HL-60 (cell line): ENCODE data around the gene SBK1.
"Not testable (repeated sequence)": the region's sequence is repeated elsewhere in the genome, so short reads cannot be mapped to it uniquely, and the experiment has no call there.

Experiments
- DNase-seq, 2 experiments: peaks; one replicate each; pipeline ENCODE4 v3.0.0-alpha.2; 2010 to 2020; ENCODE audit warnings: low read depth in 1 of 2, low spot score in 1 of 2
- H3K27ac ChIP-seq: fragments of 250-450 bp; sonication (Bioruptor Pico); replicated peaks from 2 replicates; pipeline ENCODE4 v1.5.1; 2020; ENCODE audit warnings: mild to moderate bottlenecking, moderate library complexity
- H3K27me3 ChIP-seq: fragments of 250-450 bp; sonication (Bioruptor Pico); 2 replicates; pipeline ENCODE4 v1.5.1; 2021; ENCODE audit warnings: mild to moderate bottlenecking, moderate library complexity; ENCODE audit not compliant: insufficient read depth, poor library complexity, severe bottlenecking
- H3K4me3 ChIP-seq: replicated peaks from 2 replicates; pipeline ENCODE4 v1.5.1; 2011; ENCODE audit warnings: mild to moderate bottlenecking, control low read depth, low read length; ENCODE audit not compliant: insufficient read depth
- GABPA ChIP-seq: IDR thresholded peaks from 2 replicates; pipeline ENCODE4 v1.6.1; 2012; ENCODE audit warnings: low read depth
- POLR2AphosphoS5 ChIP-seq: IDR thresholded peaks from 2 replicates; pipeline ENCODE4 v1.6.1; 2012; ENCODE audit warnings: low read depth
- SPI1 ChIP-seq: IDR thresholded peaks from 2 replicates; pipeline ENCODE4 v1.6.1; 2012; ENCODE audit warnings: low read depth, mild to moderate bottlenecking, borderline replicate concordance
- TF ChIP-seq, protein P1 (sequence below): IDR thresholded peaks from 2 replicates; pipeline ENCODE4 v1.6.1; 2012; ENCODE audit warnings: low read depth; ENCODE audit not compliant: insufficient replicate concordance
- TF ChIP-seq, protein P2 (sequence below): IDR thresholded peaks from one replicate; pipeline ENCODE4 v1.5.1; 2011; ENCODE audit warnings: low read length, control low read depth, inconsistent platforms; ENCODE audit not compliant: insufficient read depth

The SBK1 gene

DNA sequence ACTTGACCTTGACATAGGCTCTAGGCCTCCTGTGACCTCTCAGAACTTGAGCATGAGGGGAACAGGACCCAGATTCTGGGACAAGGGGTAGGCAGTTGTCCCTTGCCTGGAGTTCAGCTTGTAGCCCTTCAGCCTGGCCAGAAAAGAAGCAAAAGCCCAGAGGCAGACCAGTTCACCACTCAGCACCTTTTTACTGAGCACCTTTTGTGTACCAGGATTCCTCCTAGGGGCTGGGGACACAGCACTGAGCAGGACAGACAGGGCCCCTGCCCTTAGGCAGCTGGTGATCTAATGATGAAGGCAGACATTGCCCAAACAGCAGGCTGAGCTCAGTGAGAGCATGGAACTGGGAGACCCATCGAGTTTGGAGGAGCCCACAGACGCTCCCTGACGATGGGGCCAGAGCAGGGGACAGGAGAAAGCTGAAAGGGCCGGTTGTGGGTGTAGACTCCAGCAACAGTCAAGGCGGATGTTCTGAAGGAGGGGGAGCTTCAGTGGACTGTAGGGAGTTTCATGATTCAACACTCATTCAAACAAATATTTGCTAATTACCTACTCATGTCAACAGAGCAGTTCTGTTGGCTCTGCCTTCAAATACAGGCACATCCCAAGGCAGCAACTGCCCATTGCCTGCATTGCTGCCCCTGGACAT is 32.0 kb downstream of the SBK1 start:
- Histone ChIP-seq H3K27ac (no peak overlapping the region), H3K4me3 (no peak overlapping the region), H3K27me3 (no peaks in the 10 kb centered on the region)
- no peak for TF ChIP-seq POLR2AphosphoS5
- no peak for TF ChIP-seq GABPA
- no peak for TF ChIP-seq SPI1
- TF ChIP-seq, protein P1, sequence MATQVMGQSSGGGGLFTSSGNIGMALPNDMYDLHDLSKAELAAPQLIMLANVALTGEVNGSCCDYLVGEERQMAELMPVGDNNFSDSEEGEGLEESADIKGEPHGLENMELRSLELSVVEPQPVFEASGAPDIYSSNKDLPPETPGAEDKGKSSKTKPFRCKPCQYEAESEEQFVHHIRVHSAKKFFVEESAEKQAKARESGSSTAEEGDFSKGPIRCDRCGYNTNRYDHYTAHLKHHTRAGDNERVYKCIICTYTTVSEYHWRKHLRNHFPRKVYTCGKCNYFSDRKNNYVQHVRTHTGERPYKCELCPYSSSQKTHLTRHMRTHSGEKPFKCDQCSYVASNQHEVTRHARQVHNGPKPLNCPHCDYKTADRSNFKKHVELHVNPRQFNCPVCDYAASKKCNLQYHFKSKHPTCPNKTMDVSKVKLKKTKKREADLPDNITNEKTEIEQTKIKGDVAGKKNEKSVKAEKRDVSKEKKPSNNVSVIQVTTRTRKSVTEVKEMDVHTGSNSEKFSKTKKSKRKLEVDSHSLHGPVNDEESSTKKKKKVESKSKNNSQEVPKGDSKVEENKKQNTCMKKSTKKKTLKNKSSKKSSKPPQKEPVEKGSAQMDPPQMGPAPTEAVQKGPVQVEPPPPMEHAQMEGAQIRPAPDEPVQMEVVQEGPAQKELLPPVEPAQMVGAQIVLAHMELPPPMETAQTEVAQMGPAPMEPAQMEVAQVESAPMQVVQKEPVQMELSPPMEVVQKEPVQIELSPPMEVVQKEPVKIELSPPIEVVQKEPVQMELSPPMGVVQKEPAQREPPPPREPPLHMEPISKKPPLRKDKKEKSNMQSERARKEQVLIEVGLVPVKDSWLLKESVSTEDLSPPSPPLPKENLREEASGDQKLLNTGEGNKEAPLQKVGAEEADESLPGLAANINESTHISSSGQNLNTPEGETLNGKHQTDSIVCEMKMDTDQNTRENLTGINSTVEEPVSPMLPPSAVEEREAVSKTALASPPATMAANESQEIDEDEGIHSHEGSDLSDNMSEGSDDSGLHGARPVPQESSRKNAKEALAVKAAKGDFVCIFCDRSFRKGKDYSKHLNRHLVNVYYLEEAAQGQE, result no peak
- TF ChIP-seq, protein P2, sequence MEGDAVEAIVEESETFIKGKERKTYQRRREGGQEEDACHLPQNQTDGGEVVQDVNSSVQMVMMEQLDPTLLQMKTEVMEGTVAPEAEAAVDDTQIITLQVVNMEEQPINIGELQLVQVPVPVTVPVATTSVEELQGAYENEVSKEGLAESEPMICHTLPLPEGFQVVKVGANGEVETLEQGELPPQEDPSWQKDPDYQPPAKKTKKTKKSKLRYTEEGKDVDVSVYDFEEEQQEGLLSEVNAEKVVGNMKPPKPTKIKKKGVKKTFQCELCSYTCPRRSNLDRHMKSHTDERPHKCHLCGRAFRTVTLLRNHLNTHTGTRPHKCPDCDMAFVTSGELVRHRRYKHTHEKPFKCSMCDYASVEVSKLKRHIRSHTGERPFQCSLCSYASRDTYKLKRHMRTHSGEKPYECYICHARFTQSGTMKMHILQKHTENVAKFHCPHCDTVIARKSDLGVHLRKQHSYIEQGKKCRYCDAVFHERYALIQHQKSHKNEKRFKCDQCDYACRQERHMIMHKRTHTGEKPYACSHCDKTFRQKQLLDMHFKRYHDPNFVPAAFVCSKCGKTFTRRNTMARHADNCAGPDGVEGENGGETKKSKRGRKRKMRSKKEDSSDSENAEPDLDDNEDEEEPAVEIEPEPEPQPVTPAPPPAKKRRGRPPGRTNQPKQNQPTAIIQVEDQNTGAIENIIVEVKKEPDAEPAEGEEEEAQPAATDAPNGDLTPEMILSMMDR, result no peak
- DNase-seq, result no peak

DNA sequence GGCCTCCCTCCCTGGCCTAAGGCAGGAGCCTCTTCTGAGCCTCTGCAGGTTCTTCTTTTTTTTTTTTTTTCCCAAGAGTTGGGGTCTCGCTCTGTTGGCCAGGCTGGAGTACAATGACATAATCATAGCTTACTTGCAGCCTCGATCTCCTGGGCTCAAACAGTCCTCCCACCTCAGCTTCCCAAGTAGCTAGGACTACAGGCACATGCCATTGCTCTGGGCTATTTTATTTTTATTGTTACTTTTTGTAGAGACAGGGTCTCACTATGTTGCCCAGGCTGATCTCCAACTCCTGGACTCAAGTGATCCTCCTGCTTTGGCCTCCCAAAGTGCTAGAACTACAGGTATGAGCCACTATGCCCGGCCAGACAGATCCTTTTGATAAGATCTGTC is 32.6 kb downstream of the SBK1 start:
- TF ChIP-seq POLR2AphosphoS5 (no peak), SPI1 (no peak), GABPA (no peak)
- TF ChIP-seq, protein P1, result no peak
- TF ChIP-seq, protein P2, result no peak
- H3K27me3 ChIP-seq, result no peaks in the 10 kb centered on the region
- no peak for DNase-seq
- no peak overlapping the region for H3K4me3 ChIP-seq
- no peak overlapping the region for H3K27ac ChIP-seq

DNA sequence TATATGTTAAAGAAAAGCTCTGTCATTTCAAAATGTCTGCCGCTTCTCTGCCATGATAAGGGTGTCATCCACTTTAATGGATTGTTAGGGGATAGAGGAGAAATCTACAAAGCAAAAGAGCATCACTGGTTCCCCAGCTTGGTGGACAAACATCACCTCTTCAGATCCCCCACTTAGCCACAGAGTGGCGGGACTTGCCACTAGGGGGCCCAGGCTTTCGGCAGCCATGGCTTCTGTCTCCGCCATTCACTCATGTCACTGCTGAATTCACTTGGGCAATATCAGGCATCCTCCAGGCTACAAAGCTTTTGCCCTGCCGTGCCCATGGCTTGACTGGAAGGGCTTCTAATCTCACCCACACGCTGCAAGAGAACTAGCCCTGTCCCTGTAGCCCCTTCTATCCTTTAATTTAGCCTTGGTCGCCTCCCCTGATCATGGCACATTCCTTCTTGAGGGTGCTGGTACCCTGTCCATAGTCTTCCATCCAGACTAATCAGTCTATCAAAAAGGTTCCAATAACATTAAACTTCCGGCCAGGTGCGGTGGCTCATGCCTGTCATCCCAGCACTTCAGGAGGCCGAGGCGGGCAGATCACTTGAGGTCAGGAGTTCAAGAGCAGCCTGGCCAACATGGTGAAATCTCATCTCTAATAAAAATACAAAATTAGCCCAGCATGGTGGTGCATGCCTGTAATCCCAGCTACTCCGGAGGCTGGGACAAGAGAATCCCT is 34.7 kb downstream of the SBK1 start:
- H3K27ac ChIP-seq, result no peak overlapping the region
- TF ChIP-seq, protein P2, result peak; percentile 93
- TF ChIP-seq, protein P1, result no peak
- DNase-seq, result peak; percentile 22 to 67
- no peak overlapping the region for H3K4me3 ChIP-seq
- H3K27me3 ChIP-seq, result no peaks in the 10 kb centered on the region

DNA sequence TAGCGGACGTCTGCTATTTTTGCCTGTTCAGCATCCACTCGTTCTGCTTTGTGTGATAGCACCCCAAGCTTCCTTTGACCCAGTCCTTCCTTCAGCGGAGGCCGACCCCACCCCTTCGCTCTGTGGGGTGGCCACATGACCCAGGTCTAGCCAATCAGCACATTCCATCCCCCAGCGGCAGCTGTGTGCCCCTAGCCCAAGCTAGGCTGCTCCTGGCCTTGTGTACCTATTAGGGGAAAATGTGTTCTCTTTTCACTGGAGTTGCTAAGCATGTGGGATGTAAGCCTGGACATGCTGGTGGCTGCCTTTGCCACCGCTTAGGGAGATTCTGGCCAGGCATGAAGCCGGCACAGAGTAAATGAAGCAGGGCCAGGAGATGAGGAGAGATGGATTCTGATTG is 37.9 kb downstream of the SBK1 start:
- not testable (repeated sequence) for DNase-seq, H3K4me3 ChIP-seq, H3K27ac ChIP-seq, H3K27me3 ChIP-seq

DNA sequence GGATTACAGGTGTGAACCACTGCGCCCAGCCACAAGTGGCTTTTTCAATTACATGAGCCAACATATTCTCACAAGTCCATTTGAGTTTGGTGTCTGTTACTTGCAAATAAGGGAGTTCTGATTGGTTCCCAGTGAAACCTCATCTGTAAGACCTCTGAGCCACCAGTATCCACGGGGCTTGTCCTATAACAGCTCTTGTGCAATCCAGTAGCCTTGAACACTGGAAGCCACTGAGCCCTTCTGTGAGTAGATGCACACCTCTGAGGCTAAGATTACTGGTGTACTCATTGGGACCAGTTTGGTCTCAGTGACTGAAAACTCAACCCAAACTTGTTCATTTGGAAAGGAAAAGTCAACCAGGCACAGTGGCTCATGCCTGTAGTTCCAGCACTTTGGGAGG is 38.7 kb downstream of the SBK1 start:
- not testable (repeated sequence) for H3K27me3 ChIP-seq, H3K4me3 ChIP-seq, H3K27ac ChIP-seq, DNase-seq

DNA sequence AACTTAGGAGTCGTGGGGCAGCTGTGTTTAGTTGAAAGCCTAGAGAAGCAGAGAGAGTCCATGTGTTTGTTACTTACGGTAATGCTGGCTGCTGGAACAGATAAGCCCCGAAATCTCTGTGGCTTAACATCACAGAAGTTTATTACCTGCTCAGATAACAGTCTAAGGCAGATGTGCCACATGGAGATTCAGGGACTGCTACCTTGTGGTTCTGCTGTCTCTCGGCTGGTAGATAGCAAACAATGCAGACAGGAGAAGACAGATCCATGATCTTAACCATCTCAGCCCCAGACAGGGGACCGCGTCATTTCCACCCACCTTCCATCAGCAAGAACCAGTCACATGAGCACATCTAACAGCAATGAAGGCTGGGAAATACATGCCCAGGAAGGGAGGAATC is 40.3 kb downstream of the SBK1 start:
- not testable (repeated sequence) for H3K27me3 ChIP-seq, H3K27ac ChIP-seq, DNase-seq, H3K4me3 ChIP-seq
